CD14-positive monocyte (primary cell): ENCODE data around the gene CCDC112. TPM values are rescaled to one million over a fixed set of nuclear protein-coding genes. Genes with fewer than 3 reads are reported as not detected.

Source experiments
- DNase-seq, 3 donors: peaks; one replicate each; pipeline ENCODE4 v3.0.0-alpha.2; 2011 to 2022
- H2AFZ ChIP-seq: 2 replicates; pipeline ENCODE4 v1.6.0; 2012; ENCODE audit warnings: mild to moderate bottlenecking, low read depth, low read length, inconsistent platforms; ENCODE audit not compliant: insufficient read depth, poor library complexity, severe bottlenecking
- H3K27ac ChIP-seq, 2 donors: 1 replicate in 1 of 2; 2 replicates in 1 of 2; pipeline ENCODE4 v1.5.1; 2012 to 2013; ENCODE audit warnings: low read length in 2 of 2, control low read depth in 1 of 2, inconsistent platforms in 1 of 2, low read depth in 1 of 2, mild to moderate bottlenecking in 1 of 2
- H3K27me3 ChIP-seq, 2 donors: one replicate each; pipeline versions ENCODE4 v1.6.0 to v1.6.1; 2011 to 2013; ENCODE audit warnings: low read length in 2 of 2; ENCODE audit not compliant: control insufficient read depth in 2 of 2, insufficient read depth in 2 of 2
- H3K36me3 ChIP-seq, 2 donors: replicated peaks in 1 of 2; 1 replicate in 1 of 2; 2 replicates in 1 of 2; pipeline versions ENCODE4 v1.5.1 to v1.6.1; 2012 to 2013; ENCODE audit warnings: low read length in 2 of 2, control low read depth in 1 of 2, inconsistent platforms in 1 of 2, mild to moderate bottlenecking in 1 of 2; ENCODE audit not compliant: insufficient read depth in 2 of 2, control insufficient read depth in 1 of 2
- H3K4me1 ChIP-seq, 2 donors: 1 replicate in 1 of 2; 2 replicates in 1 of 2; pipeline versions ENCODE4 v1.5.1 to v1.6.1; 2012 to 2013; ENCODE audit warnings: low read length in 2 of 2, control low read depth in 1 of 2, inconsistent platforms in 1 of 2, mild to moderate bottlenecking in 1 of 2, moderate library complexity in 1 of 2; ENCODE audit not compliant: insufficient read depth in 2 of 2, control insufficient read depth in 1 of 2
- H3K4me2 ChIP-seq: replicated peaks from 2 replicates; pipeline ENCODE3; 2012; ENCODE audit warnings: low read length, moderate library complexity, mild to moderate bottlenecking; ENCODE audit not compliant: poor library complexity, severe bottlenecking; ENCODE audit errors: extremely low read depth
- H3K4me3 ChIP-seq, 3 experiments: fragments of 200-600 bp in 1 of 3; sonication (generic) in 1 of 3; replicated peaks in 1 of 3; 1 replicate in 2 of 3; 2 replicates in 1 of 3; pipeline ENCODE4 v1.5.1; 2011 to 2013; ENCODE audit warnings: low read length in 3 of 3, mild to moderate bottlenecking in 3 of 3, control low read depth in 2 of 3, low read depth in 2 of 3, inconsistent platforms in 1 of 3, moderate library complexity in 1 of 3
- H3K79me2 ChIP-seq: 2 replicates; pipeline ENCODE4 v1.6.0; 2012; ENCODE audit warnings: mild to moderate bottlenecking, control low read depth, inconsistent platforms, low read length, moderate library complexity; ENCODE audit not compliant: insufficient read depth
- H3K9ac ChIP-seq: 2 replicates; pipeline ENCODE4 v1.6.0; 2017; ENCODE audit warnings: low read length, mild to moderate bottlenecking; ENCODE audit not compliant: insufficient read depth, poor library complexity, severe bottlenecking
- H3K9me3 ChIP-seq, 2 donors: replicated peaks in 1 of 2; 1 replicate in 1 of 2; 2 replicates in 1 of 2; pipeline versions ENCODE4 v1.5.1 to v1.6.1; 2012 to 2013; ENCODE audit warnings: low read length in 2 of 2, control low read depth in 1 of 2; ENCODE audit not compliant: control insufficient read depth in 1 of 2, insufficient read depth in 1 of 2
- H4K20me1 ChIP-seq: 2 replicates; pipeline ENCODE4 v1.6.0; 2012; ENCODE audit warnings: mild to moderate bottlenecking, low read length, control low read depth, moderate library complexity; ENCODE audit not compliant: insufficient read depth
- H3K27ac Mint-ChIP-seq, 7 donors: one replicate each; pipeline ENCODE4 v1.8.0; 2020; ENCODE audit warnings: mild to moderate bottlenecking in 7 of 7, mixed read lengths in 7 of 7, moderate library complexity in 6 of 7, inconsistent platforms in 2 of 7
- H3K27me3 Mint-ChIP-seq, 3 donors: one replicate each; pipeline ENCODE4 v1.8.0; 2021 to 2022; ENCODE audit warnings: low read depth in 3 of 3, mild to moderate bottlenecking in 3 of 3, mixed read lengths in 3 of 3, moderate library complexity in 3 of 3, inconsistent platforms in 1 of 3
- H3K36me3 Mint-ChIP-seq, 2 donors: one replicate each; pipeline ENCODE4 v1.8.0; 2020; ENCODE audit warnings: mixed read lengths in 2 of 2, inconsistent platforms in 1 of 2, mild to moderate bottlenecking in 1 of 2
- H3K4me1 Mint-ChIP-seq: one replicate; pipeline ENCODE4 v1.8.0; 2020; ENCODE audit warnings: mild to moderate bottlenecking, mixed read lengths
- H3K4me3 Mint-ChIP-seq, 2 donors: one replicate each; pipeline ENCODE4 v1.8.0; 2020; ENCODE audit warnings: mild to moderate bottlenecking in 2 of 2, mixed read lengths in 2 of 2, moderate library complexity in 1 of 2
- H3K9me3 Mint-ChIP-seq, 7 donors: one replicate each; pipeline ENCODE4 v1.8.0; 2020 to 2022; ENCODE audit warnings: mixed read lengths in 7 of 7, mild to moderate bottlenecking in 6 of 7, moderate library complexity in 6 of 7, inconsistent platforms in 2 of 7
- CTCF ChIP-seq: fragments of 200-600 bp; IDR thresholded peaks from one replicate; pipeline ENCODE4 v1.8.0; 2022; ENCODE audit warnings: antibody characterized with exemption, mild to moderate bottlenecking
- WGBS: methylation state at CpG from one replicate; pipeline ENCODE4 v1.1.5; 2013; ENCODE audit warnings: missing lambda C conversion rate; ENCODE audit not compliant: insufficient coverage; 5-methylcytosine and 5-hydroxymethylcytosine counted together
- intact Hi-C, 2 donors: fragments of 100-400 bp; cut with micrococcal nuclease; formaldehyde crosslinking; loops; one replicate each; pipeline versions ENCODE4 v1.15.0 to v1.15.1; 2023
- polyA plus RNA-seq, 3 donors: library from polyadenylated mRNA; depleted of rRNA in 1 of 3; unstranded in 2 of 3; stranded (reverse) in 1 of 3; fragments of 300-500 nt in 2 of 3; fragments of >200 nt in 1 of 3; fragmentation: Illumina TruSeq in 2 of 3; gene quantifications; 1 replicate in 2 of 3; 2 replicates in 1 of 3; pipeline ENCODE4 v1.2.3, GENCODE V29; 2012 to 2021

CCDC112 gene
- polyA plus RNA-seq, 3 donors: 4.3 to 6.2 (median 5.9) TPM

GRCh38 chr5:115274584-115274983 lies 21.9 kb downstream of the CCDC112 start:
- Mint-ChIP-seq H3K27ac (peak overlapping the region; percentile 51 to 90 (median 82)), H3K36me3 (peaks cover 6 to 27% of the 10 kb centered on the region in 2 donors), H3K27me3 (no peaks in the 10 kb centered on the region), H3K4me3 (peak overlapping the region in 1 of 2 donors; percentile 67), H3K4me1 (peaks cover 48% of the 10 kb centered on the region), H3K9me3 (no peaks in the 10 kb centered on the region)
- Histone ChIP-seq H3K4me3 (peak overlapping the region in 1 of 3 experiments; percentile 25), H3K4me1 (peaks cover 37 to 49% of the 10 kb centered on the region in 2 donors), H3K36me3 (peaks cover 0 to 4% of the 10 kb centered on the region in 2 donors), H2AFZ (no peak overlapping the region), H3K4me2 (peak overlapping the region; percentile 52), H3K79me2 (no peaks in the 10 kb centered on the region), H4K20me1 (no peaks in the 10 kb centered on the region), H3K27me3 (no peaks in the 10 kb centered on the region), H3K9ac (no peak overlapping the region), H3K27ac (no peak overlapping the region), H3K9me3 (no peaks in the 10 kb centered on the region)
- no peak for TF ChIP-seq CTCF
- intact Hi-C loops: no loop called here
- DNase-seq: peak; percentile 43 to 57 (median 49)
- no CpG with 5 or more reads among the region's 3 CpGs for WGBS

GRCh38 chr5:115272297-115272958 lies 24.0 kb downstream of the CCDC112 start:
- Histone ChIP-seq H3K36me3 (peaks cover 3 to 8% of the 10 kb centered on the region in 2 donors), H3K4me2 (peak overlapping the region; percentile 57), H3K4me3 (peak overlapping the region in 2 of 3 experiments; percentile 18 to 55), H3K4me1 (peaks cover 37 to 49% of the 10 kb centered on the region in 2 donors), H3K27ac (peak overlapping the region; percentile 74 to 80), H2AFZ (no peak overlapping the region), H3K9me3 (no peaks in the 10 kb centered on the region), H4K20me1 (no peaks in the 10 kb centered on the region), H3K9ac (no peak overlapping the region), H3K79me2 (no peaks in the 10 kb centered on the region), H3K27me3 (no peaks in the 10 kb centered on the region)
- intact Hi-C loops: no loop called here
- no peak for DNase-seq
- Mint-ChIP-seq H3K4me3 (peak overlapping the region; percentile 65 to 72), H3K27me3 (no peaks in the 10 kb centered on the region), H3K9me3 (no peaks in the 10 kb centered on the region), H3K36me3 (peaks cover 9 to 34% of the 10 kb centered on the region in 2 donors), H3K4me1 (peaks cover 48% of the 10 kb centered on the region), H3K27ac (peak overlapping the region; percentile 79 to 92 (median 86))
- no CpG with 5 or more reads among the region's 3 CpGs for WGBS
- TF ChIP-seq CTCF: no peak
